ENCODE data around the gene HOXA3. TPM values are rescaled to one million over a fixed set of nuclear protein-coding genes. Genes with fewer than 3 reads are reported as not detected.

HOXA3 gene
- total RNA-seq, 1 donor from 2014 or later: not detected

DNA sequence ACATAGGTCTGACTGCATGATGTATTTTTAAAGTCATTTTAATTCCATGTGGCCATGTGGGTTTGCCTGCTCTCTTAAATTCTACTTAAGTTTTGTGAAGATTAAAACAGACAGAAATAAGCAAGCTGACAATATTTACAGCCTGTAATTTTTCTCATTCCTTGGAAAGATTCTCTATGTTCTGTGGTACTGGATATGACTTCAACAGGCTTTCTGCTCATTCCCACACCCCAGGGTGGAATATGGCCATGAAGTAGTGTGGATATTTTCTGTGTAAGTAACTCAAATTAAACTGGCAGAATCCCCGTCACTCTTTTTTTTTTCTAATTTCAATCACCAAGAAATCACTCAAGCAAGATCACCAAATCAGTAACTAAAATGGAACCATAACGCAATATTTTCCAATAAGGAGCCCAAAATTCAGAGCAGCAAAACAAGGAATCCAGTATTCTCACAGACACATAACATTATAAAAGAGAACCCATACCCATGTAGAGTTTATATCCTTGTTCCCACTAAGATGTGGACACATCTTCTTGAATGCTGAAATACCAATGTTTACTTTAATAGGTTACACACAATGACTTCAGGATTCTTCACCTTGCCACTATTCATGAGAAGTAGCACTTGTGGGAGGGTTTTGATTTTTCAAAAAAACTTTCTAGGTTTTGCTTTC is 14.6 kb downstream of the HOXA3 start:
- no peak overlapping the region for H3K27ac Mint-ChIP-seq (ENCODE audit: unreplicated experiment)
- no peak for TF ChIP-seq CTCF (IDR thresholded peaks at IDR 0.05; ENCODE audit: partially characterized antibody, unreplicated experiment)
- no peaks in the 10 kb centered on the region for H3K4me1 Mint-ChIP-seq (ENCODE audit: low read depth, unreplicated experiment)
- peaks cover 5% of the 10 kb centered on the region for H3K36me3 Mint-ChIP-seq (ENCODE audit: unreplicated experiment)
- H3K9me3 Mint-ChIP-seq (ENCODE audit: unreplicated experiment): peaks cover 4% of the 10 kb centered on the region
- peaks cover 40% of the 10 kb centered on the region for H3K27me3 Mint-ChIP-seq (ENCODE audit: unreplicated experiment)
- DNase-seq: no peak
- no peak overlapping the region for H3K4me3 Mint-ChIP-seq (ENCODE audit: unreplicated experiment)

DNA sequence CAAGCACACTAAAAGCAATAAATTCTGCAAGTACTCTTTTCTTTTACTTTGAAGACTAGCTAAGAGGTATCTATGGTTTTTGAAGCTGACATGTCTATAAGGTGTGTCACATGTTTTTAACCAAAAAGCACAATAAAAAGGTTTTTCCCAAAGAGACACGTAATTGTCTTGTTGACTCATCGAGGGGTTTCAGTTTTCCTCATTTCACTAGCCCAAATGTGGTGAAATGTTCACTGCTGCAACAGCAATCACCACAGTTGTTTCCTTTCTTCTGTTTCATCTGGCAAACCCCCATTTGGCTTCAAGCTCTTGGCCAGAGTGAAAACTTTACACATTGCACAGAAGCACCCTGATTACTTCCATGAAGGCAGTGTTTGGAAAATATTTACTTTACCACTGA is 18.0 kb downstream of the HOXA3 start:
- Mint-ChIP-seq H3K4me1 (ENCODE audit: low read depth, unreplicated experiment) (no peaks in the 10 kb centered on the region), H3K27me3 (ENCODE audit: unreplicated experiment) (peaks cover 35% of the 10 kb centered on the region), H3K27ac (ENCODE audit: unreplicated experiment) (no peak overlapping the region), H3K36me3 (ENCODE audit: unreplicated experiment) (no peaks in the 10 kb centered on the region), H3K9me3 (ENCODE audit: unreplicated experiment) (peaks cover 5% of the 10 kb centered on the region), H3K4me3 (ENCODE audit: unreplicated experiment) (no peak overlapping the region)
- no peak for TF ChIP-seq CTCF (IDR thresholded peaks at IDR 0.05; ENCODE audit: partially characterized antibody, unreplicated experiment)
- no peak for DNase-seq

DNA sequence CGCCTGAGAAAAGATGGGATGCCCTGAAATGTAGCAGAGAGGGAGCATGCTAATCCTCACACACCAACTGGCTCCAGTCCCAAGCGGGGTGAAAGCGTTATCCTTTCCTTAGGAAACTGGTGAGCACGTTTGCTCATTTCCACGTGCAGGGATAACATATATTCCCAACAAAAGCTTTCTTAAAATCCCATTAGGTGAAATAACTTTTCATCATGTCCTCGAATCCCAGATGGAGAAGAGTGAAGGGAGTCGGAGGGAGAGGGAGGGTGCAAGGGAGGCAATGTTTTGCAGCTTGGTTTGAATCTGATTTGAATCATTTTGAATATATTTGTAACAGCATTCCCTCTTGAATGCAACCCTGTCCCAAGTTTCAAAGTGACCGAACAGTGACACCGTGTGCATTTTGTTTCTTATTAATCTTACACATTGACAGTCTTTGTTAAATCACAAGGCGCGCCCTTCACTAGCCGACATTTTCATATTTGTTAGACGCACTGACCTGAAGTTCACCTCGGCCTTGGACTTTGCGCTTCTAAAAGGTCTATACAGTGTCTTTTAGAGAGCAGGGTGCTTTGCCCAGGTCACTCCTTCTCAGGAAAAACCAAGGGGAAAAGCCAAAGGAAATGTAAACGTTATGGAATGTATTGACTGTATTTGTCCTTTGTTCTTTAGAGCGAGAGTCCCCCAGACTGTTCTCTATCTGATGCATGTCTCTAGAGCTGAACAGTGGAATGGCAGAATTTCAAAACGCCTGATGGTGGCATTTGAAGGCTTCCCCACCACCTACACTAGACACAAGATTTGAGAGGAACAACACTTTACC is 18.8 kb downstream of the HOXA3 start:
- no peak for DNase-seq
- Mint-ChIP-seq H3K27ac (ENCODE audit: unreplicated experiment) (no peak overlapping the region), H3K9me3 (ENCODE audit: unreplicated experiment) (peaks cover 5% of the 10 kb centered on the region), H3K36me3 (ENCODE audit: unreplicated experiment) (no peaks in the 10 kb centered on the region), H3K4me3 (ENCODE audit: unreplicated experiment) (no peak overlapping the region), H3K27me3 (ENCODE audit: unreplicated experiment) (peaks cover 40% of the 10 kb centered on the region), H3K4me1 (ENCODE audit: low read depth, unreplicated experiment) (no peaks in the 10 kb centered on the region)
- TF ChIP-seq CTCF (IDR thresholded peaks at IDR 0.05; ENCODE audit: partially characterized antibody, unreplicated experiment): no peak

- no peak for TF ChIP-seq CTCF (IDR thresholded peaks at IDR 0.05; ENCODE audit: partially characterized antibody, unreplicated experiment)
- peaks cover 36% of the 10 kb centered on the region for H3K27me3 Mint-ChIP-seq (ENCODE audit: unreplicated experiment)
- DNase-seq: no peak
- H3K4me1 Mint-ChIP-seq (ENCODE audit: low read depth, unreplicated experiment): no peaks in the 10 kb centered on the region
- H3K9me3 Mint-ChIP-seq (ENCODE audit: unreplicated experiment): peaks cover 5% of the 10 kb centered on the region
- H3K4me3 Mint-ChIP-seq (ENCODE audit: unreplicated experiment): no peak overlapping the region
- H3K27ac Mint-ChIP-seq (ENCODE audit: unreplicated experiment): no peak overlapping the region
- H3K36me3 Mint-ChIP-seq (ENCODE audit: unreplicated experiment): no peaks in the 10 kb centered on the region
Measured at GRCh38 chr7:27132978-27133377, 19.4 kb downstream of the HOXA3 start.

- no peaks in the 10 kb centered on the region for H3K4me1 Mint-ChIP-seq (ENCODE audit: low read depth, unreplicated experiment)
- no peak for TF ChIP-seq CTCF (IDR thresholded peaks at IDR 0.05; ENCODE audit: partially characterized antibody, unreplicated experiment)
- peaks cover 36% of the 10 kb centered on the region for H3K27me3 Mint-ChIP-seq (ENCODE audit: unreplicated experiment)
- no peak overlapping the region for H3K4me3 Mint-ChIP-seq (ENCODE audit: unreplicated experiment)
- H3K27ac Mint-ChIP-seq (ENCODE audit: unreplicated experiment): no peak overlapping the region
- DNase-seq: no peak
- H3K36me3 Mint-ChIP-seq (ENCODE audit: unreplicated experiment): no peaks in the 10 kb centered on the region
- peaks cover 5% of the 10 kb centered on the region for H3K9me3 Mint-ChIP-seq (ENCODE audit: unreplicated experiment)
Measured at GRCh38 chr7:27132214-27132613, 20.2 kb downstream of the HOXA3 start.
